ENCODE results near the gene RANBP1. TPM values are rescaled to one million over a fixed set of nuclear protein-coding genes. Genes with fewer than 3 reads are reported as not detected.

The RANBP1 gene
- total and polyA plus RNA-seq, 9 of the 15 experiments (the other 6 are each of a cell fraction or from before 2014, with no cell fraction given): 162 to 2,891 (median 1,289) TPM

- TF ChIP-seq ZNF311 (CRISPR knock-in tag; IDR thresholded peaks at IDR 0.05) (no peak), CBFB (CRISPR knock-in tag; IDR thresholded peaks at IDR 0.05) (0 out of 2 replicates have a peak, but pooled peaks have one; percentile 51), ARID1B (IDR thresholded peaks at IDR 0.05) (no peak), KLF13 (tag; IDR thresholded peaks at IDR 0.05; ENCODE audit: borderline replicate concordance, low read depth) (no peak), ZNF561 (CRISPR knock-in tag; conservative IDR thresholded peaks at IDR 0.05) (no peak), MCM3 (IDR thresholded peaks at IDR 0.05) (no peak), ZNF212 (CRISPR knock-in tag; IDR thresholded peaks at IDR 0.05) (no peak), SRSF3 (IDR thresholded peaks at IDR 0.05; ENCODE audit: insufficient read depth, low read length) (no peak), RERE (CRISPR knock-in tag; IDR thresholded peaks at IDR 0.05; ENCODE audit: borderline replicate concordance) (peak; percentile 80; the same call in 1 of the 2 replicates), ZNF197 (CRISPR knock-in tag; IDR thresholded peaks at IDR 0.05; ENCODE audit: low read depth) (no peak), SMAD2 (IDR thresholded peaks at IDR 0.05; ENCODE audit: low read depth, low read length) (no peak), CAMTA2 (CRISPR knock-in tag; conservative IDR thresholded peaks at IDR 0.05) (no peak), DLX4 (CRISPR knock-in tag; IDR thresholded peaks at IDR 0.05) (no peak), EP400 (IDR thresholded peaks at IDR 0.05) (no peak), ZNF644 (tag; IDR thresholded peaks at IDR 0.05; ENCODE audit: low read depth) (no peak), CTCFL (IDR thresholded peaks at IDR 0.05; ENCODE audit: borderline replicate concordance, insufficient read depth, low read depth, low read length, poor library complexity, severe bottlenecking) (no peak), E2F6 (IDR thresholded peaks at IDR 0.05; ENCODE audit: borderline replicate concordance in 1 of 2, extremely low read depth in 1 of 2, insufficient read depth in 1 of 2, insufficient read length in 1 of 2, low read depth in 1 of 2, low read length in 1 of 2, poor library complexity in 1 of 2, severe bottlenecking in 1 of 2) (peak in 1 of 2 experiments; percentile 12)
Observed at GRCh38 chr22:20172141-20172613, 56.3 kb downstream of the RANBP1 start (continued).

Measured in K562 (cell line).